ENCODE data around the gene TNFSF13. TPM values are rescaled to one million over a fixed set of nuclear protein-coding genes. Genes with fewer than 3 reads are reported as not detected.

Gene TNFSF13
- total and polyA plus RNA-seq, 7 donors, result 15.6 to 108 (median 21.0) TPM

DNA sequence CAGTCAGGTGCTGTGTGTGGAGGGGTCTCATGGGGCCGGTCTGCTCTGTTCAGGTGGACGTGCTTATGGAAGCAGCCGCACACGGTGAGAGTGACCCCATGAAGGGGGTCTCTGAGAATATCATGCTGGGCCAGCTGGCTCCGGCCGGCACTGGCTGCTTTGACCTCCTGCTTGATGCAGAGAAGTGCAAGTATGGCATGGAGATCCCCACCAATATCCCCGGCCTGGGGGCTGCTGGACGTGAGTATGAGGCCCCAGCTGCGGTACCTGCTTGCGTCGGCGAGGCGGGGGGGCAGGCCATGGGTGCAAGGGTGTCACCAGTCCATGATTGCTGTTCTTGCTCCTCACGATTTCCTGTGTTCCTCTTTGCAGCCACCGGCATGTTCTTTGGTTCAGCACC lies 46.4 kb upstream of the TNFSF13 start:
- Histone ChIP-seq H3K4me1 (no peaks in the 10 kb centered on the region), H3K36me3 (peaks cover 8 to 73% (median 52%) of the 10 kb centered on the region in 4 donors), H3K27me3 (no peaks in the 10 kb centered on the region), H3K4me3 (no peak overlapping the region), H3K9me3 (no peaks in the 10 kb centered on the region), H3K27ac (no peak overlapping the region)
- intact Hi-C loops (cut with DNase I), result loop anchor here (10.0 kb wide), 1 partner anchor 173 kb away; the partner anchor contains the start of genes TP53 and WRAP53
- TF ChIP-seq, protein P1, sequence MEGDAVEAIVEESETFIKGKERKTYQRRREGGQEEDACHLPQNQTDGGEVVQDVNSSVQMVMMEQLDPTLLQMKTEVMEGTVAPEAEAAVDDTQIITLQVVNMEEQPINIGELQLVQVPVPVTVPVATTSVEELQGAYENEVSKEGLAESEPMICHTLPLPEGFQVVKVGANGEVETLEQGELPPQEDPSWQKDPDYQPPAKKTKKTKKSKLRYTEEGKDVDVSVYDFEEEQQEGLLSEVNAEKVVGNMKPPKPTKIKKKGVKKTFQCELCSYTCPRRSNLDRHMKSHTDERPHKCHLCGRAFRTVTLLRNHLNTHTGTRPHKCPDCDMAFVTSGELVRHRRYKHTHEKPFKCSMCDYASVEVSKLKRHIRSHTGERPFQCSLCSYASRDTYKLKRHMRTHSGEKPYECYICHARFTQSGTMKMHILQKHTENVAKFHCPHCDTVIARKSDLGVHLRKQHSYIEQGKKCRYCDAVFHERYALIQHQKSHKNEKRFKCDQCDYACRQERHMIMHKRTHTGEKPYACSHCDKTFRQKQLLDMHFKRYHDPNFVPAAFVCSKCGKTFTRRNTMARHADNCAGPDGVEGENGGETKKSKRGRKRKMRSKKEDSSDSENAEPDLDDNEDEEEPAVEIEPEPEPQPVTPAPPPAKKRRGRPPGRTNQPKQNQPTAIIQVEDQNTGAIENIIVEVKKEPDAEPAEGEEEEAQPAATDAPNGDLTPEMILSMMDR (IDR thresholded peaks at IDR 0.05), result no peak
- TF ChIP-seq POLR2A (IDR thresholded peaks at IDR 0.05) (no peak), EP300 (IDR thresholded peaks at IDR 0.05) (no peak), POLR2AphosphoS5 (IDR thresholded peaks at IDR 0.05) (no peak)
- no peak for DNase-seq
- 94% methylated on average over 15 of the region's 15 CpGs for WGBS, 2 donors

DNA sequence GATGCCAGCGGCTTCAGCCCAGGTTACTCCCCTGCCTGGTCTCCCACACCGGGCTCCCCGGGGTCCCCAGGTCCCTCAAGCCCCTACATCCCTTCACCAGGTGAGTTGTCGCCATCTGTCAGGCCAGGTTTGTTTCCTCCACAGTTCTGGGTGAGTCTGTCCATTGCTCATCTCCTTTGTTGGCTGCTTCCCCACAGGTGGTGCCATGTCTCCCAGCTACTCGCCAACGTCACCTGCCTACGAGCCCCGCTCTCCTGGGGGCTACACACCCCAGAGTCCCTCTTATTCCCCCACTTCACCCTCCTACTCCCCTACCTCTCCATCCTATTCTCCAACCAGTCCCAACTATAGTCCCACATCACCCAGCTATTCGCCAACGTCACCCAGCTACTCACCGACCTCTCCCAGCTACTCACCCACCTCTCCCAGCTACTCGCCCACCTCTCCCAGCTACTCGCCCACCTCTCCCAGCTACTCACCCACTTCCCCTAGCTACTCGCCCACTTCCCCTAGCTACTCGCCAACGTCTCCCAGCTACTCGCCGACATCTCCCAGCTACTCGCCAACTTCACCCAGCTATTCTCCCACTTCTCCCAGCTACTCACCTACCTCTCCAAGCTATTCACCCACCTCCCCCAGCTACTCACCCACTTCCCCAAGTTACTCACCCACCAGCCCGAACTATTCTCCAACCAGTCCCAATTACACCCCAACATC lies 45.6 kb upstream of the TNFSF13 start:
- no peaks in the 10 kb centered on the region for H3K4me1 ChIP-seq
- intact Hi-C loops (cut with DNase I), result loop anchor here (10.0 kb wide), 1 partner anchor 172 kb away; the partner anchor contains the start of genes TP53 and WRAP53
- H3K27me3 ChIP-seq, result no peaks in the 10 kb centered on the region
- 90 to 92% methylated on average over 20 of the region's 20 CpGs for WGBS, 2 donors
- no peak overlapping the region for H3K4me3 ChIP-seq
- TF ChIP-seq EP300 (IDR thresholded peaks at IDR 0.05) (no peak), POLR2AphosphoS5 (IDR thresholded peaks at IDR 0.05) (no peak), POLR2A (IDR thresholded peaks at IDR 0.05) (no peak)
- TF ChIP-seq, protein P1 (IDR thresholded peaks at IDR 0.05), result no peak
- no peak overlapping the region for H3K27ac ChIP-seq
- no peaks in the 10 kb centered on the region for H3K9me3 ChIP-seq
- H3K36me3 ChIP-seq, result peaks cover 8 to 64% (median 48%) of the 10 kb centered on the region in 4 donors
- no peak for DNase-seq

DNA sequence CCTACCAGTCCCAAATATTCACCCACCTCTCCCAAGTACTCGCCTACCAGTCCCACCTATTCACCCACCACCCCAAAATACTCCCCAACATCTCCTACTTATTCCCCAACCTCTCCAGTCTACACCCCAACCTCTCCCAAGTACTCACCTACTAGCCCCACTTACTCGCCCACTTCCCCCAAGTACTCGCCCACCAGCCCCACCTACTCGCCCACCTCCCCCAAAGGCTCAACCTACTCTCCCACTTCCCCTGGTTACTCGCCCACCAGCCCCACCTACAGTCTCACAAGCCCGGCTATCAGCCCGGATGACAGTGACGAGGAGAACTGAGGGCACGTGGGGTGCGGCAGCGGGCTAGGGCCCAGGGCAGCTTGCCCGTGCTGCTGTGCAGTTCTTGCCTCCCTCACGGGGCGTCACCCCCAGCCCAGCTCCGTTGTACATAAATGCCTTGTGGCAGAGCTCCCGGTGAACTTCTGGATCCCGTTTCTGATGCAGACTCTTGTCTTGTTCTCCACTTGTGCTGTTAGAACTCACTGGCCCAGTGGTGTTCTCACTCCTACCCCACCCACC lies 44.6 kb upstream of the TNFSF13 start:
- Histone ChIP-seq H3K9me3 (no peaks in the 10 kb centered on the region), H3K4me3 (no peak overlapping the region), H3K36me3 (peaks cover 7 to 54% (median 39%) of the 10 kb centered on the region in 4 donors), H3K4me1 (no peaks in the 10 kb centered on the region), H3K27me3 (no peaks in the 10 kb centered on the region), H3K27ac (no peak overlapping the region)
- TF ChIP-seq POLR2A (IDR thresholded peaks at IDR 0.05), result no peak
- no peak for TF ChIP-seq POLR2AphosphoS5 (IDR thresholded peaks at IDR 0.05)
- no peak for TF ChIP-seq EP300 (IDR thresholded peaks at IDR 0.05)
- TF ChIP-seq, protein P1 (IDR thresholded peaks at IDR 0.05), result no peak
- 82% methylated on average over 17 of the region's 17 CpGs for WGBS, 2 donors
- no peak for DNase-seq
- intact Hi-C loops (cut with DNase I), result loop anchor here (1.0 to 10.0 kb wide), 3 partner anchors 47 to 171 kb away; partner anchors contain the start of genes SENP3, TP53 and WRAP53

DNA sequence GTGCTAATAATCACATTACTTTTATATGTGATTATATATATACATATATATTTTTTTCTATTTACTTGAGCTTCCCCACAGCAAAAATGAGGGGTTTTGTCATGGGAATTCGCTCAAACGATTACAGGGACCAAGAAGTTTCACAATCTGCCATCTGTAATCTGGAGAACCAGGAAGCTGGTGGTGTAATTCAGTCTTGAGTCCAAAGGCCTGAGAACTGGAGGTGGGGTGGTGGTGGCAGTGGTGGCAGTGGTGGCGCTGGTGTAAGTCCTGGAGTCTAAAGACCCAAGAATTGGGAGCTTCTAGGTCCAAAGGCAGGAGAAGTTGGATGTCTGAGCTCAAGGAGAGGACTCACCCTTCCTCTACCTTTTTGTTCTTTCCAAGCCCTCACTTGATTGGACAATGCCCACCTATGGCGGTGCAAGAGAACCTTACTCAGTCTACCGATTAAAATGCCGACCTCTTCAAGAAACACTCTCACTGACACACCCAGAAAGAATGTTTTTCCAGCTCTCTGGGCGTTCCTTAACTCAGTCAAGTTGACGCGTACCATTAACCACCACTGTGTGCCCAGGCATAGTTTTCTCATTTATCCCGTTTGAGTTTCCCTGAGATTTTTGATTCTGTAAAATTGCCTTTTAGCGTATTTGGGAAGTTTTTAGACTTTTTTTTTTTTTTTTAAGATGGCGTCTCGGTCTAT lies 42.5 kb upstream of the TNFSF13 start:
- H3K4me3 ChIP-seq, result no peak overlapping the region
- WGBS, 2 donors, result 75 to 84% methylated on average over 13 of the region's 13 CpGs
- H3K27me3 ChIP-seq, result no peaks in the 10 kb centered on the region
- no peak for DNase-seq
- peaks cover 0 to 33% (median 25%) of the 10 kb centered on the region in 4 donors for H3K36me3 ChIP-seq
- intact Hi-C loops (cut with DNase I), result loop anchor here (2.0 to 10.0 kb wide), 2 partner anchors 73 to 169 kb away; partner anchors contain the start of genes TP53 and WRAP53
- H3K4me1 ChIP-seq, result no peaks in the 10 kb centered on the region
- no peaks in the 10 kb centered on the region for H3K9me3 ChIP-seq
- TF ChIP-seq EP300 (IDR thresholded peaks at IDR 0.05) (no peak), POLR2A (IDR thresholded peaks at IDR 0.05) (no peak), POLR2AphosphoS5 (IDR thresholded peaks at IDR 0.05) (no peak)
- TF ChIP-seq, protein P1 (IDR thresholded peaks at IDR 0.05), result no peak
- no peak overlapping the region for H3K27ac ChIP-seq

Measured in sigmoid colon (tissue), 7 donors.